Metanephros (tissue), 2 donors: ENCODE data around the gene ARRDC5. TPM values are rescaled to one million over a fixed set of nuclear protein-coding genes. Genes with fewer than 3 reads are reported as not detected.

Experiments
- small RNA-seq: library from RNA; depleted of rRNA; stranded (forward); fragments of <200 nt; gene quantifications from one replicate; pipeline ENCODE3, GENCODE V24; 2014; ENCODE audit warnings: low replicate concordance
- total RNA-seq: library from RNA; depleted of rRNA; stranded (reverse); fragments of >200 nt; gene quantifications from one replicate; pipeline ENCODE4 v1.2.3, GENCODE V29; 2014

Gene ARRDC5
- 0.41 TPM for total RNA-seq

DNA sequence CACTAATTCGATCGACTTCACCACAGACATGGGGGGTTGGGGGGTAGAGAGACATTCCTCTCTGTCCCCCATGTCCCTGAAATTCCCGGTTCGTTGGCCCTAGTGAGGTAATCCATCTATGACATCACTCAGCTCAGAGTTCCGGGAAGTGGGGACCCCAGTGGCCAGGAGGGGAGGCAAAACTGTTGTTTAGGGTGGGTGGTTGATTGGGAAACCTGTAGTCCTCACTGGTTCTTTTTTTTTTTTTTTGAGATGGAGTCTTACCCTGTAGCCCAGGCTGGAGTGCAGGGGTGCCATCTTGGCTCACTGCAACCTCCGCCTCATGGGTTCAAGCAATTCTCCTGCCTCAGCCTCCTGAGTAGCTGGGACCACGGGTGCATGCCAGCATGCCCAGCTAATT, at the start of gene ARRDC5:
ARRDC5 (minus strand) TSS at position 101 of the 400 bp plus-strand sequence; CDS start at position 30, 71 bp downstream.

DNA sequence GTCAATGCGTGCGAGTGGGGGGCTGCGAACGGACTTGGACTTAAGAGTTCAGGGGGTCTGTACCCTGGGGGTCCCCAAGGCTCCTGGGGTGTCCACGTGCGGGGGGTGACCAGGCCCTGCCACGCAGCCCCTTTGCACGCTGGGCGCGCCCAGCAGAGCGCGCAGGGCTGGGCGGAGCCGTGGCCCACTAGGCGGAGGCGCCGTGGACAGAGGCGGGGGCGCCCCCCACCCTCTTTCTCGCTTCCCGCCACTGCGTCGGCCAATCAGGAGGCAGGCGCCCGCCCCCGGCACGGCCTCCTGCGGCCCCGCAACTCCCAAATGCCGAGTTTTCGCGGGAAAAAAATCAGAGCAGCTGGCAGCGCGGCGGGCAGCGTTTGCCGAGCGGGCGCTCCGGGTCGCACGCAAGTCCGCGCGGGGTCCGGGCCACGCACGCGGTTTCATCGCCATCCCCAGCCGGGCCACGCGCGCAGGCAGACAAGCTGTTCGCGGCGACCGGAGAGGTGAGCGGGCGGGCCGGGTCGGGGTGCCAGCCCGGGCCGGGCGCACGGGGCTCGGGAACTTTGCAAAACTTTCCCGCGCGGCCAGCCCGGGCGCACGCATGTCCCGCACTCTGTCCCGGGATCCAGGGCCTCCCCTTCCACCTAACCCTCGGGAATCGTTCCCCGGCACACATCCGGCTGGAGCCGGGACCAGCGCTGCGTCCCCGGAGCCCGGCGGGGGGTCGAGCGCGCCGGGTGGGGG, 6.6 kb upstream of the ARRDC5 start, which contains the start of gene UHRF1:
UHRF1 (plus strand) TSS at position 346 of the 741 bp plus-strand sequence. CDS start 1,385 bp downstream, outside the sequence.

DNA sequence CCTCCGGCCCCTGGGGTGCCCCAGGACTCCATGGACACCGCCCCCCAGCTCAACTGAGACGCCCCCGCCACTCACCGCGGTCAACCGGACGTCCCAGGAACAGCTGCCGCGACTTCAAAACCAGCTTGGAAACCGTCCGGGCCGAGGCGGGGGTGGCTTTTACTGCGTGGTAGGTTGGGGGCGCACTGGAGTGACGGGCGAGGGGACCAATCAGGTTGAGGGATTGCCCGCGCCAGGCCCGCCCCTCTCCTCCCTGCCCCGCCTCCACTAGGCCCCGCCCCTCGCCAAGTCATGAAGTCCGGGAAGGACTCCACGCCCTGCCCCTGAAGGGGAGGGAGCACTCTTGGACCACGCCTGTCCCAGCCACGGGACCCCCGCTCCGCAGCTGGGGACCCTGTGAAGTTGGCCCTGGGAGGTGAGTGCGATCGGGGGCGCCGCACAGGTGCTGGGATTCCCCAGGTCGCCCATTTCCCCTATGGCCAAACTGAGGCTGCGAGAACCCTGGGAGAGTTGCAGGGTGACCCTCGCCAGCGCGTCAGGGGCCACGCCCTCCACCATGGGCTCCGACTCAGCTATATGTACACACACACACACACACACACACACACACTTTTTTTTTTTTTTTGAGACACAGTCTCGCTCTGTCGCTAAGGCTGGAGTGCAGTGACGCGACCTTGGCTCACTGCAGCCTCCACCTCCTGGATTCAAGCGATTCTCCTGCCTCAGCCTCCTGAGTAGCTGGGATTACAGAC, 35.0 kb downstream of the ARRDC5 start, which contains the start of gene PLIN3:
PLIN3 (minus strand) TSS at position 134 of the 752 bp plus-strand sequence. CDS start 6,273 bp downstream, outside the sequence.

Small RNA genes within 50 kb of the gene (small RNA-seq; reads per million reads assigned to genes)
- gene MIR4747, result not detected

Other genes with a start within 250 kb of the ARRDC5 start
- gene MYDGF, start 232.6 kb downstream of the ARRDC5 start, total RNA-seq, result 57.6 TPM
- gene DPP9, start 179.1 kb downstream of the ARRDC5 start, total RNA-seq, result 33.9 TPM
- 26.2 TPM for gene FEM1A, start 111.2 kb downstream of the ARRDC5 start, total RNA-seq
- 5.0 TPM for gene TICAM1, start 71.2 kb downstream of the ARRDC5 start, total RNA-seq
- gene PLIN3, start 35.2 kb downstream of the ARRDC5 start, total RNA-seq, result 69.4 TPM
- 29.1 TPM for gene UHRF1, start 6.6 kb upstream of the ARRDC5 start, total RNA-seq
- 46.4 TPM for gene KDM4B, start 66.2 kb upstream of the ARRDC5 start, total RNA-seq